Measurements from ENCODE around the gene F7. TPM values are rescaled to one million over a fixed set of nuclear protein-coding genes. Genes with fewer than 3 reads are reported as not detected.
"Not testable (repeated sequence)": the region's sequence is repeated elsewhere in the genome, so short reads cannot be mapped to it uniquely, and the experiment has no call there.

The F7 gene
- total RNA-seq, 2 experiments from 2014 or later: 0.20 to 0.45 TPM

GRCh38 chr13:113105921-113106452, 396 bp downstream of the F7 start:
- intact Hi-C loops (cut with micrococcal nuclease): no loop called here
- peaks cover 4% of the 10 kb centered on the region for H3K4me1 Mint-ChIP-seq (ENCODE audit: low read depth)
- no peak overlapping the region for H3K27ac Mint-ChIP-seq
- peaks cover 2% of the 10 kb centered on the region for H3K36me3 Mint-ChIP-seq (ENCODE audit: low read depth)
- H3K27me3 Mint-ChIP-seq: peaks cover 3% of the 10 kb centered on the region
- no peak for ATAC-seq
- TF ChIP-seq, protein P1, sequence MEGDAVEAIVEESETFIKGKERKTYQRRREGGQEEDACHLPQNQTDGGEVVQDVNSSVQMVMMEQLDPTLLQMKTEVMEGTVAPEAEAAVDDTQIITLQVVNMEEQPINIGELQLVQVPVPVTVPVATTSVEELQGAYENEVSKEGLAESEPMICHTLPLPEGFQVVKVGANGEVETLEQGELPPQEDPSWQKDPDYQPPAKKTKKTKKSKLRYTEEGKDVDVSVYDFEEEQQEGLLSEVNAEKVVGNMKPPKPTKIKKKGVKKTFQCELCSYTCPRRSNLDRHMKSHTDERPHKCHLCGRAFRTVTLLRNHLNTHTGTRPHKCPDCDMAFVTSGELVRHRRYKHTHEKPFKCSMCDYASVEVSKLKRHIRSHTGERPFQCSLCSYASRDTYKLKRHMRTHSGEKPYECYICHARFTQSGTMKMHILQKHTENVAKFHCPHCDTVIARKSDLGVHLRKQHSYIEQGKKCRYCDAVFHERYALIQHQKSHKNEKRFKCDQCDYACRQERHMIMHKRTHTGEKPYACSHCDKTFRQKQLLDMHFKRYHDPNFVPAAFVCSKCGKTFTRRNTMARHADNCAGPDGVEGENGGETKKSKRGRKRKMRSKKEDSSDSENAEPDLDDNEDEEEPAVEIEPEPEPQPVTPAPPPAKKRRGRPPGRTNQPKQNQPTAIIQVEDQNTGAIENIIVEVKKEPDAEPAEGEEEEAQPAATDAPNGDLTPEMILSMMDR (IDR thresholded peaks at IDR 0.05): no peak
- POLR2A ChIA-PET: no interaction called here
- H3K4me3 Mint-ChIP-seq: no peak overlapping the region
- CTCF ChIA-PET: no interaction called here
- DNase-seq: no peak
- H3K9me3 Mint-ChIP-seq: no peaks in the 10 kb centered on the region

- H3K36me3 Mint-ChIP-seq (ENCODE audit: low read depth): peaks cover 2% of the 10 kb centered on the region
- intact Hi-C loops (cut with micrococcal nuclease): no loop called here
- ChIA-PET POLR2A (interaction anchor here (0.6 kb wide), 1 partner anchor 70 kb away, joined by 3 read pairs; no protein-coding TSS in a partner anchor), CTCF (no interaction called here)
- no peak overlapping the region for H3K27ac Mint-ChIP-seq
- H3K9me3 Mint-ChIP-seq: no peaks in the 10 kb centered on the region
- peaks cover 4% of the 10 kb centered on the region for H3K4me1 Mint-ChIP-seq (ENCODE audit: low read depth)
- H3K4me3 Mint-ChIP-seq: no peak overlapping the region
- TF ChIP-seq, protein P1 (IDR thresholded peaks at IDR 0.05): no peak
- DNase-seq (peak; percentile 21), ATAC-seq (peak; percentile 34)
- peaks cover 3% of the 10 kb centered on the region for H3K27me3 Mint-ChIP-seq
These were observed 1.2 kb downstream of the F7 start for GRCh38 chr13:113106711-113107351.

GRCh38 chr13:113108521-113108920, 2.9 kb downstream of the F7 start:
- H3K27me3 Mint-ChIP-seq; intact Hi-C loops (cut with micrococcal nuclease); H3K36me3 Mint-ChIP-seq (ENCODE audit: low read depth); H3K9me3 Mint-ChIP-seq; DNase-seq; H3K4me3 Mint-ChIP-seq; ATAC-seq; CTCF ChIA-PET; H3K27ac Mint-ChIP-seq; POLR2A ChIA-PET; H3K4me1 Mint-ChIP-seq (ENCODE audit: low read depth): not testable (repeated sequence)

DNA sequence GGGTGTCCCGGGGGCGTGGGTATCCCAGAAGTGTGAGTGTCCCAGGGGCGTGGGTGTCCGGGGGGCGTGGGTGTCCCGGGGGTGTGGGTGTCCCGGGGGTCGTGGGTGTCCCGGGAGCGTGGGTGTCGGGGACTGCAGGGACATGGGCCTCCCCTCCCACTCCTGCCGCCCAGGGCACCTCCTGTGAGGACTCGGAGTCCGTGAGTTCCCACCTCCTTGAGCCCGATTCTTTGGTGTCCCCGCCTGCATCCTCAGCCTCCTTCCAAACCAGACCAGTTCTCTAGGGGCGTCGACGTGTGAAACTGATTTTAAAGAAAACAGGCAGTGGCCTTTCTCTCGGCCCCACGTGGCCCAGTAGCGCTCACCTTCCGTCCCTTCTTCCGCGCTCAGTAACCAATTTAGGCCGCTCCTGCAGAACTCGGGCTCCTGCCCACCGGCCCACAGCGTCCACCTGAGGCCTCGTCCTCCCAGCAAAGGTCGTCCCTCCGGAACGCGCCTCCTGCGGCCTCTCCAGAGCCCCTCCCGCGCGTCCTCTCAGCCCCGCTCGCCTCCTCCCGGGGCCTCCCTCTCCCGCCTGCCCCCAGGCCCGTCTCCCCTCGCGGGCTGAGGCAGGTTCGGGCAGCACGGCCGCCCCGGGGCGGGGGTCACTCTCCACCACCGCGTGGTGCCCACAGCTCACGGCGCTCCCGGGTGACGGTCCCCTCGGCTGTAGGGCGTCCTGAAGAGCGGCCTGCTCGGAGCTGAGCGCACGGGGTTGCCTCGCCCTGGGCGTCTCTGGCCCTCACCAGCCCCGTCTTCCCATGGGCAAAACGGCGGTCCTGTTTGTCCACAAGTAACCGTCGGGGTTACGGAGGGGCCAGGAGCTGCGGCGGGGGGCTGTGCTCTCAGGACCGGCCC, 3.8 kb downstream of the F7 start:
- peaks cover 2% of the 10 kb centered on the region for H3K36me3 Mint-ChIP-seq (ENCODE audit: low read depth)
- TF ChIP-seq, protein P1 (IDR thresholded peaks at IDR 0.05): no peak
- intact Hi-C loops (cut with micrococcal nuclease): no loop called here
- DNase-seq: peak; percentile 44
- ChIA-PET CTCF (no interaction called here), POLR2A (interaction anchor here (0.9 kb wide), 1 partner anchor 45 kb away, joined by 5 read pairs; no protein-coding TSS in a partner anchor)
- H3K4me1 Mint-ChIP-seq (ENCODE audit: low read depth): peaks cover 4% of the 10 kb centered on the region
- H3K27ac Mint-ChIP-seq: peak overlapping the region; percentile 75
- ATAC-seq: peak; percentile 41
- H3K9me3 Mint-ChIP-seq: no peaks in the 10 kb centered on the region
- peaks cover 3% of the 10 kb centered on the region for H3K27me3 Mint-ChIP-seq
- peak overlapping the region; percentile 52 for H3K4me3 Mint-ChIP-seq

- ATAC-seq (peak; percentile 43), DNase-seq (peak; percentile 22)
- Mint-ChIP-seq H3K27ac (no peak overlapping the region), H3K9me3 (no peaks in the 10 kb centered on the region), H3K27me3 (peaks cover 3% of the 10 kb centered on the region), H3K4me1 (ENCODE audit: low read depth) (peaks cover 4% of the 10 kb centered on the region), H3K4me3 (peak overlapping the region; percentile 37), H3K36me3 (ENCODE audit: low read depth) (peaks cover 2% of the 10 kb centered on the region)
- ChIA-PET CTCF (no interaction called here), POLR2A (interaction anchor here (0.9 kb wide), 1 partner anchor 44 kb away, joined by 5 read pairs; no protein-coding TSS in a partner anchor)
- TF ChIP-seq, protein P1 (IDR thresholded peaks at IDR 0.05): no peak
- intact Hi-C loops (cut with micrococcal nuclease): no loop called here
These were observed 4.7 kb downstream of the F7 start for GRCh38 chr13:113110048-113110851.

Measured in activated CD8-positive, alpha-beta T cell treated with anti-CD3 and anti-CD28 coated beads for 36 hours (primary cell).